HL-60 (cell line): ENCODE results near the gene CRYZ.

Source experiments
- CTCF ChIP-seq: IDR thresholded peaks from one replicate; pipeline ENCODE4 v1.5.1; 2011; ENCODE audit warnings: low read length, control low read depth, inconsistent platforms; ENCODE audit not compliant: insufficient read depth
- REST ChIP-seq: IDR thresholded peaks from 2 replicates; pipeline ENCODE4 v1.6.1; 2012; ENCODE audit warnings: low read depth; ENCODE audit not compliant: insufficient replicate concordance

DNA sequence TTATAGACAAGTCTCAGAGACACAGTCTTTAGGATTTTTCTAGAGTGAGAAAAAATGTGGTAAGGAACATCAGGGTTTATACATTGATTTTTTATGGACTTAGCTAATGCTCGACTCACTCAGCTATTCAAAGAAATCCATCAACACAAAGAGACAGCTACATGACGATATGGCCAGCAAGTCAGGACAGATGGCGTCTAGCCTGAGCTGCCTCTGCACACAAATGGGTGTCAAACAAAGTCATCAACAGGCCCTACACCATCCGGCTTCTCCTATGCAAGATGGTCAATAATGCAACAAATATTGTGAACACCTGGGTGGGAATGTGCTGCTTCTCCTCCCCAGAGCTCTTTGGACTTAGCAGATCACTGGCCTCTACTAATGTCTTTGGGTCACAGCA, 45.9 kb downstream of the CRYZ start:
- TF ChIP-seq CTCF (no peak), REST (no peak)
